NCI-H82 treated with DMSO at 0.1 percent for 48 hours (cell line): ENCODE measurements around the gene FGFR3.
"Not testable (repeated sequence)": the region's sequence is repeated elsewhere in the genome, so short reads cannot be mapped to it uniquely, and the experiment has no call there.

Experiments
- DNase-seq: peaks from one replicate; lab custom pipeline; 2025; ENCODE audit not compliant: unreplicated experiment; lab: John Stamatoyannopoulos, UW

The FGFR3 gene

DNA sequence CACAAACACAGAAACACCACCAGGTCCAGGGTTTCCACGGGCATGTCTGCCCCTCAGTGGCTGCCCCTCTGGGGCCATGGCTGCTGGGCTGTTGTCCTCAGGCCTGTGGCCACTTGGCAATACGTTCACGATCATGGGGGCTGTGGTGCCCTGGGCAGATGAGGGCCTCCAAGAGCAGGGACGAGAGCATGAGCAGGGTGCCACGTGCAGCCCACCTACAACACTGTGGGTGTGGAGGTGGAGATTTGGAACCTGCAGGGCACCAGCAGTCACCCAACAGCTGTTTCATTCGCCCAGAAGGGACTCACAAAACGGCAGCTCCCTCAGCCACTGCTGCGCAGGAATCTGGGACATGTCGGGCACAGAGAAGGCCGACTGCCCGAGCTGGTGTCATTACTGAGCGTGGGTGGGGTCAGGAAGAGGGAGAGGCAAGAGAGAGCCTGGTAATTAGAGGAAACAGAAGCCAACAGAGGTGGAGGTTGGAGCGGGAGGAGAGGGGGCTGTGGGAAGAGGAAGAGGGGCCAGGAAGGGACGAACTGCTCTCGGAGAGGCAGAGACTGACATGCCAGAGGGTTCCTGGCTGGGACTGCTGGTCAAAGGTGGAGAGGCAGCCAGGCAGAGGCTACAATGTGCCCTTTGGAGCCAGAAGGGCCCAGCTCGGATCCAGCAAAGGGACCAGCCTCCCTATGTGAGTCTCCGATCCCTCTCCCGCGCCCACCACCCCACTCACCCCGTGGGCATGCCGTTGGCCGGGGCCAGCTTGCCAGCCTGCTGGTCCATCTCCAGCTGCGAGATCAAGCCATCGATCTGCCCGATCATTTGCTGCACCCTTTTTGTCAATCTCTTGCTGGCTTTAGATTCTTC, 23.1 kb downstream of the FGFR3 start:
- DNase-seq: no peak

- DNase-seq: no peak
These were observed 26.2 kb downstream of the FGFR3 start for GRCh38 chr4:1819284-1819683.

GRCh38 chr4:1819816-1820215, 26.7 kb downstream of the FGFR3 start:
- DNase-seq: no peak

DNA sequence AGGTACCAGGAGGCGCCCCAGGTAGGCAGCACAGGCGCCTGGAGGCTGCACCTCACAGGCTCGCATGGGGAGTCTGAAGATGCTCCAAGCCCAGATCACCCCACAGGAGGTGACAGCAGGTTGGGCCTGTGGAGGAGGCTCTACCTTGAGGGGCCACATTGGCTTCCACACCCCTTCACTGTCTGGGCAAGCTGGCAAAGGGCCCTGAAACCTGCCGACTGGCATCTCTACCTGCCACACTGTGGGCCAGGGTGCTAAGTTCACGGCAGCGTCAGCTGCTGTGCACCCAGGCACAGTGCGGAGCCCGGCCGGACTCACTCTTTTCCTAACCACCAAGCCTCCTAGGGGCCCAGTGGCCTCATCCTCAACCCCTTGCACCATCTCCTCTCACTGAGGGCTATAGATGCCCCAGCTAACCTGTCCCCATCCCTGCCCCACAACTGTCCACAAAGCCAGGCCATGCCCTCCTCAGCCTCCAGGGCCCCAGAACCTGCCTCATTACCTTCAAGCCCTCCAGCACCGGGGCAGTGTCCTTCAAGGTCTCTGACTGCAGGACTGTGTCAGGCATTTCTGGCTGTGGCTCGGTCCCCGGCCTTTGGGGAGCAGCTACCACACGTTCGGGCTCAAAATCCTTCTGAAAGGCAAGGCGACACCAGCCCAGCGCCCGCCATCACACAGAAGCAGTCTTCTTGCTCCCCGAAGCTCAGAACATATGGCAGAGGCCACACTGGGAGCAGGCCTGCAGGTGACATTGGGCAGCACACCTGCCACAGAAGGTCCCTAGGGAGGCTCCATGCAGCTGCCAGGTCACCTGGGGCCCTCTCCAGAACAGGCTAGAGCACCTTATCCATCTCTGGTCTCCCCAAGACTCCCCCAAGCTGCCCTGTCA, 28.8 kb downstream of the FGFR3 start:
- no peak for DNase-seq

- DNase-seq: no peak
These were observed 29.8 kb downstream of the FGFR3 start for GRCh38 chr4:1822568-1823544.

DNA sequence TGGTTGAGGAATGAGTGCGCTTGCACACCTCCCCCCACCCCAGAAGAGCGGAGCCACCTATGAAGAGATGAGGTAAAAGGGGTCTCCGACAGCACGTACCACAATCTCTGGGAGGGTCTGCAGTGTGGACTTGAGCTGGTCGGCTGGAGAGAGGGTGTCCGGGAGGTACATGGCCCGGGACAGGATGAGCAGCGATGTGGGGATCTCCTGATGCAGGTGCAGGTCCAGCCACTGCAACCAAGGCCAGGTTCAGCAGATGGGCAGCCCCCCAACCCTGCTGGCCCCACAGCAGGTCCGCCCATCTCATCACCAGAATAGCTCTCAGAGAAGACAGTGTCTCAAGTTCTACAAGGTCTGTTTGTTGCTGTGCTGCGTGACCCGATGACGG, 30.4 kb downstream of the FGFR3 start:
- no peak for DNase-seq

- DNase-seq: no peak
These were observed 31.7 kb downstream of the FGFR3 start for GRCh38 chr4:1824746-1825145.

DNA sequence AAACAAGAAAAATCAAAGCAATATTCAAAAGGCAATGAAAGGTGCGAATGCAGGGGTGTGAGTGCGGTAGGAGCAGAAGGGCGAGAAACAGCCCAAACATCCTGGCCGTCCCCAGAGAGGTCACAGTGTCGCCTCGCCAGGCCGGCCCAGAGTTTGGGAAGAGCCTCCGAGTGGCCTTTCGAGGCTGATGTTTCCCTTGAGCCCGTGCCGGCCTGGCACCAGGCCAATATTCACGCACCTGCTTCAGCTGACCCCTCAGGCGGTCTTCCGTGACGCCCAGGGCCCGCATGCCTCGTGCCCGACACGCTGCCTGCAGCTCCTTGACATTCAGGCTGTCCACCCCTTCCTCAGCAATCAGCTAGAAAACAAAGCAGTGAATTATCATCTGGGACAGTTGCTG, 32.2 kb downstream of the FGFR3 start:
- no peak for DNase-seq

- DNase-seq: no peak
These were observed 33.6 kb downstream of the FGFR3 start for GRCh38 chr4:1826531-1827350.

DNA sequence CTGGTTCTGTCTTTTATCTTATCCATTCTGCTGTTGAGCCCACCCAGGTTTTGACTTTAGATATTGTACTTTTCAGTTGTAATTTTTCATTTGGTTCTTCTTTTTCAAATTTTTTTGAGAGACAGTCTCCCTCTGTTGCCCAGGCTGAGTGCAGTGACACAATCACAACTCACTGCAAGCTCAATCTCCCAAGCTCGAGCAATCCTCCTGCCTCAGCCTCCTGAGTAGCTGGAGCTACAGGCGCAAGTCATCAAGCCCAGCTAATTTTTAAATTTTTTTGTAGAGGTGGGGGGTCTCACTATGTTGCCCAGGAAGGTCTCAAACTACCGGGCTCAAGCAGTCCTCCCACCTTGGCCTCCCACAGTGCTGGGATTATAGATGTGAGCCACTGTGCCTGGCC, 37.1 kb downstream of the FGFR3 start:
- no peak for DNase-seq

DNA sequence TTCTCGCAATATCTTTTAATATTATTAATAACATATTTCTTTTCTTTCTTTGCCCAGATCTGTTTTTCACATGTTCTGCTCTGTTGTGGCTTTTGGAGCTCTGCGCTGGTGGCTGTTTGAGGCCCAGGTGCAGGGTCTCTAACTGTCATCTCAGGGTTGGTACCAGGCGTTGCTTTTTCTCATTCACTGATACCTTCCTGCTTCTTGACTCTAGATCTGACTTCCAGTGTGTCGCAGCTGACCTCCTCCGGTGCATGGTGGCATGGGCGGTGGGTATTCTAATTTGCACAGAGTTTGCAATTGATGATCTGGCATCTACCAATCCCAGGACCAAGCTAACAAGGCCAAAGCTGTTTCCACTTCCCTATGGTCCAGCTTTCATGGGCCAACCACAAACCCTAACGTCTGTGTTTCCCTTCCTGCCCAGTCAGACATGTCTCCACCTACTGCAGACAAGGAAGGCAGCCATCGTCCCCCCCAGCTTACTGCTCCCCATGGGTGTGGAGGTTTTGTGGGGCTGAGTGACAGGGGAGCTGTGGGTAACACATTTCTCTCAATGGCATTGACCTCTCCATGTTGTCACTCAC, 37.6 kb downstream of the FGFR3 start:
- no peak for DNase-seq

DNA sequence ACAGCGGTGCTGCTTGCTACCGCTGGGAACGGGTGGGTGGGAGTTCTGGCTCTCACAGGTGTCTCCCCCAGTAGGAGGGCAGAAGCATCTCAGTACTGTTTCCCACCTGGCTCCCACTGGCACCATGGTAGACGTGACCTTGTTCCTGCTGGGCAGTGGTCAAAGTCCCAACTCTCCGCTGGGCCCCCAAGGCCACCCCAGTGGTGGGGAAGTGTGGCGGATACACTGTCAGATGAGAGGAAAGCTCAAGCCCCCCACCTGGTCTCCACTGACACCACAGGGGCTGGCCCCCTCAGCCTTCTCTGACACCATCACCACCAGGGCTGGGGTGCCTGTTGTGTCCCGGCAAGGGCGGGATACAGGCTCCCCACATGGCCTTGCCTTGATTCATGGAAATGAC, 38.2 kb downstream of the FGFR3 start:
- no peak for DNase-seq

- no peak for DNase-seq
These were observed 39.6 kb downstream of the FGFR3 start for GRCh38 chr4:1832690-1833089.

DNA sequence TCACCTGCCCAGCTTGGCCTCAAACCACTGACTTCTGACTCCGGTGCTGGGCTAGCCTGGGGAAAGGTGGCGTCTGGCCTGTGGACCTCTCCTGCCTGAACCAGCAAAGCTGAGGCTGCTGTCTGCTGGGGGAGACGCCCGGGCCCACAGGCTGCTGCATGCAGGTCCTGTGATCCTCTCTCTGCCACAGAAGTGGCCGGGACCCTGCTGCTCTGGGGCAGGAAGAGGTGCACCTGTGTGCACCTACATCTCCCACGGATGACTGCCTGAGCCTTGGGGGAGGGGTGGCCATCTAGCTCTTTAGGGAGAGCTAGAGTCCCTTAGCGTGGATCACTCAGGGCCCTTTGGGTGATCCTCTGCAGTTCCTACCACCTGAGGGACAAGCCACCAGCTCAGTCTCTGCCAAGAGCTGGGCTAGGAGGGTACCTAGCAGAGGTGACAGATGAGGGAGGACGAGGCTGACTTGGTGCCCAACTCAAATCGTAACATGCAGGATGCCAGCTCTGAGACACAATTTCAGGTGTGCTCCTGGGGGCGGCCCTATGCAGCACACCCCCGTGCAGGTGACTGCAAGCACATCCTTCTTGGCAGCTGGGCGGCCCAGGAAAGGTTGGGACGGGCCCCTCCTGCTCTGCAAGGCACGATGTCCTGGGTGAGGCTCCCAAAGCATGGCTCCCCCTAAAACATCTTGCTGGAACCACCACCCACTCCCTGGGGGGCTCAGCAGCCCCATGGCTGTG, 40.4 kb downstream of the FGFR3 start:
- DNase-seq: no peak

- DNase-seq: no peak
These were observed 41.1 kb downstream of the FGFR3 start for GRCh38 chr4:1834047-1834775.

DNA sequence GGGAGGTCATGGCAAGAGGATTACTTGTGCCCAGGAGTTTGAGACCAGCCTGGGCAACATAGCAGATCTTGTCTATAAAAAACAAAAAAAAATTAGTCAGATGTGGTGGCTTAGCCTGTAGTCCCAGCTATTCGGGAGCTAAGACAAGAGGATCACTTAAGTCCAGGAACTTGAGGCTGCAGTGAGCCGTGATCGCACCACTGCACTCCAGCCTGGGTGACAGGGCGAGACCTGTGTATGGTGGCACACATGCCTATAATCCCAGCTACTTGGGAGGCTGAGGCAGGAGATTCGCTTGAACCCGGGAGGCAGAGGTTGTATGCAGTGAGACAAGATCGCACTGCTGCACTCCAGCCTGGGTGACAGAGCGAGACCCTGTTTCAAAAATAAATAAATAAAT, 42.7 kb downstream of the FGFR3 start:
- DNase-seq: not testable (repeated sequence)

GRCh38 chr4:1836650-1837049, 43.6 kb downstream of the FGFR3 start:
- no peak for DNase-seq

GRCh38 chr4:1837069-1837468, 44.0 kb downstream of the FGFR3 start:
- no peak for DNase-seq
